Stomach (tissue), 4 donors: ENCODE measurements around the gene ZNF683.

ENCODE experiments used
- CTCF ChIP-seq, 7 experiments: fragments of 450-650 bp in 4 of 7; fragments of 200-600 bp in 3 of 7; sonication (generic) in 3 of 7; IDR thresholded peaks; one replicate each; pipeline ENCODE4 v1.5.1; 2016 to 2019; ENCODE audit warnings: antibody characterized with exemption in 7 of 7, control low read depth in 2 of 7, mild to moderate bottlenecking in 1 of 7
- POLR2A ChIP-seq, 4 donors: fragments of 450-650 bp; IDR thresholded peaks; one replicate each; pipeline ENCODE4 v1.6.1; 2016; ENCODE audit warnings: antibody characterized with exemption in 4 of 4, control low read depth in 2 of 4, mild to moderate bottlenecking in 1 of 4, moderate library complexity in 1 of 4

- TF ChIP-seq CTCF (IDR thresholded peaks at IDR 0.05): no peak
- no peak for TF ChIP-seq POLR2A (IDR thresholded peaks at IDR 0.05)
Measured at GRCh38 chr1:26408604-26409003, 36.1 kb upstream of the ZNF683 start.
